Suprapubic skin (tissue), 4 donors: Measurements from ENCODE around the gene PSTPIP1. TPM values are rescaled to one million over a fixed set of nuclear protein-coding genes. Genes with fewer than 3 reads are reported as not detected.

Experiments
- DNase-seq, 2 donors: peaks; one replicate each; pipeline ENCODE4 v3.0.0-alpha.2; 2019; ENCODE audit warnings: low spot score in 2 of 2
- H3K27ac ChIP-seq: fragments of 200-600 bp; sonication (generic); one replicate; pipeline ENCODE4 v1.5.1; 2019
- H3K27me3 ChIP-seq: fragments of 200-600 bp; sonication (generic); one replicate; pipeline ENCODE4 v1.5.1; 2019
- H3K36me3 ChIP-seq: fragments of 200-600 bp; sonication (generic); one replicate; pipeline ENCODE4 v1.5.1; 2019
- H3K4me1 ChIP-seq: fragments of 200-600 bp; sonication (generic); one replicate; pipeline ENCODE4 v1.5.1; 2019
- H3K4me3 ChIP-seq: fragments of 200-600 bp; sonication (generic); one replicate; pipeline ENCODE4 v1.5.1; 2019; ENCODE audit warnings: mild to moderate bottlenecking
- H3K9me3 ChIP-seq: fragments of 200-600 bp; sonication (generic); one replicate; pipeline ENCODE4 v1.5.1; 2019
- EP300 ChIP-seq: sonication (generic); formaldehyde crosslinking; IDR thresholded peaks from one replicate; pipeline ENCODE4 v1.6.1; 2017; ENCODE audit warnings: antibody characterized with exemption
- POLR2A ChIP-seq, 2 donors: fragments of 450-650 bp; IDR thresholded peaks; one replicate each; pipeline ENCODE4 v1.6.1; 2017; ENCODE audit warnings: antibody characterized with exemption in 2 of 2, mild to moderate bottlenecking in 2 of 2, moderate library complexity in 2 of 2
- POLR2AphosphoS5 ChIP-seq, 3 donors: sonication (generic); formaldehyde crosslinking; IDR thresholded peaks; one replicate each; pipeline ENCODE4 v1.6.1; 2017; ENCODE audit warnings: antibody characterized with exemption in 3 of 3
- WGBS: methylation state at CpG from one replicate; pipeline ENCODE4 v1.1.5; 2018; 5-methylcytosine and 5-hydroxymethylcytosine counted together
- total RNA-seq, 4 donors: library from RNA; depleted of rRNA; stranded (reverse); fragments of >200 nt; gene quantifications; one replicate each; pipeline ENCODE4 v1.1.0, GENCODE V29; 2016
- TF ChIP-seq, protein P1 (sequence below), 2 donors: fragments of 200-600 bp in 1 of 2; fragments of 450-650 bp in 1 of 2; sonication (generic) in 1 of 2; IDR thresholded peaks; one replicate each; pipeline ENCODE4 v1.5.1; 2016 to 2019; ENCODE audit warnings: antibody characterized with exemption in 2 of 2, mild to moderate bottlenecking in 1 of 2, moderate library complexity in 1 of 2

Gene PSTPIP1
- total RNA-seq, 4 donors from 2014 or later, result 1.9 to 5.9 (median 2.6) TPM

DNA sequence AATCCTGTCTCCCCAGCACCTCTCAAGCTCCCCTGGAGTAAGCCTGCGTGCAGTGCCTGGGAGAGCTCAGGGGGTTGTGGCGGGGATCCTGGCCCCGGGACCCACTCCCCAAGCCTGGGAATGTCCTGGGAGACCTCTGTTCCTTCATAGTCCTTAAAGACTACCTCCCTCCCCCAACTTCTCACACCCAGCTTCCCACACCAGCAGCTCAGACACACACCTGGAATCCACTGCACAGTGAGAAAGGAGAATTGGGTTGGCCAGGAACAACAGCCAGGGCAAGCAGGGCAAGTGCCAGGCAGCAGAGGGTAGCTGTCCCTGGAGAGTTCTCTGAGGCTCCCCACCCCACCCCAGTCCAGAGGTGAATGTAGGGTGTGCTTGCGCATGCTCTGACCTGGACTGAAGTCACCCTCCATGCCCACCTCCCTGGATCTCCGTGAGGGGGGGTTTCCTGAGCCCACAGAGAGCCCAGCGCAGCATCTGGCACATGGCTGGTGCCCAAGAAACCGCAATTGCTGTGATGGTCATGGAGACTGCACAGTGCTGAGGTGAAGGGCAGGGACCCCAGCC lies 22.2 kb downstream of the PSTPIP1 start:
- TF ChIP-seq POLR2A (IDR thresholded peaks at IDR 0.05) (no peak), EP300 (no peak), POLR2AphosphoS5 (IDR thresholded peaks at IDR 0.05) (no peak)
- Histone ChIP-seq H3K9me3 (no peaks in the 10 kb centered on the region), H3K27me3 (no peaks in the 10 kb centered on the region), H3K27ac (no peak overlapping the region), H3K36me3 (no peaks in the 10 kb centered on the region), H3K4me1 (peaks cover 5% of the 10 kb centered on the region), H3K4me3 (no peak overlapping the region)
- DNase-seq, result no peak
- WGBS, result 80% methylated on average over 1 of the region's 7 CpGs

DNA sequence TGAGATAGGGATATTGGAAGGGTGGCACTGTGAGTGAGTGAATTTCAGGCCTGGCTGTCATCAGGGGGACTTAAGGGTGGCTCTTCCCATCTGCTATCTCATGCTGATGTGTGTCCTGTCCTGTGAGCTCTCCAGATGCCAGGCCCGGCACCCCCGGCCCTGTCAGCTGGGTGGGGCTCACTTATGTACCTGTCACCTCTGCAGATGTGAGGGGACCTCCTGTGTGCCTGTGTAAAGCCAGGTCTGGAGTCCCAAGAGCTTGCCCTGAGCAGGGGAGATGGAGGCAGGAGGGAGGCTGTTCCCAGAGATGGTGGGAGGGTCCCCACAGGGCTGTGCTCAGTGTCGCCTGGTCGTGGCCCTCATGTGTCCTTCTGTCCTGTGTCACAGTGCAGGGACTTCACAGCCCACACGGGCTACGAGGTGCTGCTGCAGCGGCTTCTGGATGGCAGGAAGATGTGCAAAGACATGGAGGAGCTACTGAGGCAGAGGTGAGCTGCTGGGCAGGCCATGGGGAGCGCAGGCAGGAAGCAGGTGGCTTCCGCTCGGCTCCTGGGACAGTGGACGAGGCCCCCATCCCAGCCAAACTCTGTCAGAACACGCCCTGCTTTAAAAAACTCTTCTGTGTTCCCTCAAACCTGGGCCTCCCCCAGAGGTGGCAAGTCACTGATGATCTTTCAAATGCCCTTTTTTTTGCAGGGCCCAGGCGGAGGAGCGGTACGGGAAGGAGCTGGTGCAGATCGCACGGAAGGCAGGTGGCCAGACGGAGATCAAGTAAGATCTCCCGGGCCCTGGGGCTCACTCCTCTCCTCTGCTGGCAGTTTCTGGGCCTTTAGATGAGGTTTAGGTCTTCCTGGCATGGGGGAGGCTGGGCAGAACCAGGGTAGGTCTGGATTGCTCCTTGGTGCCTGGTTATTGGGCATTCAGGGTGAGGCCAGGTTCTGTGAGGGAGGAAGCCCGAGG lies 23.1 kb downstream of the PSTPIP1 start:
- DNase-seq, result no peak
- WGBS, result 82% methylated on average over 11 of the region's 20 CpGs
- Histone ChIP-seq H3K27ac (no peak overlapping the region), H3K4me3 (no peak overlapping the region), H3K27me3 (no peaks in the 10 kb centered on the region), H3K9me3 (no peaks in the 10 kb centered on the region), H3K4me1 (peaks cover 5% of the 10 kb centered on the region), H3K36me3 (no peaks in the 10 kb centered on the region)
- TF ChIP-seq EP300 (no peak), POLR2A (IDR thresholded peaks at IDR 0.05) (no peak), POLR2AphosphoS5 (IDR thresholded peaks at IDR 0.05) (no peak)
- TF ChIP-seq, protein P1, sequence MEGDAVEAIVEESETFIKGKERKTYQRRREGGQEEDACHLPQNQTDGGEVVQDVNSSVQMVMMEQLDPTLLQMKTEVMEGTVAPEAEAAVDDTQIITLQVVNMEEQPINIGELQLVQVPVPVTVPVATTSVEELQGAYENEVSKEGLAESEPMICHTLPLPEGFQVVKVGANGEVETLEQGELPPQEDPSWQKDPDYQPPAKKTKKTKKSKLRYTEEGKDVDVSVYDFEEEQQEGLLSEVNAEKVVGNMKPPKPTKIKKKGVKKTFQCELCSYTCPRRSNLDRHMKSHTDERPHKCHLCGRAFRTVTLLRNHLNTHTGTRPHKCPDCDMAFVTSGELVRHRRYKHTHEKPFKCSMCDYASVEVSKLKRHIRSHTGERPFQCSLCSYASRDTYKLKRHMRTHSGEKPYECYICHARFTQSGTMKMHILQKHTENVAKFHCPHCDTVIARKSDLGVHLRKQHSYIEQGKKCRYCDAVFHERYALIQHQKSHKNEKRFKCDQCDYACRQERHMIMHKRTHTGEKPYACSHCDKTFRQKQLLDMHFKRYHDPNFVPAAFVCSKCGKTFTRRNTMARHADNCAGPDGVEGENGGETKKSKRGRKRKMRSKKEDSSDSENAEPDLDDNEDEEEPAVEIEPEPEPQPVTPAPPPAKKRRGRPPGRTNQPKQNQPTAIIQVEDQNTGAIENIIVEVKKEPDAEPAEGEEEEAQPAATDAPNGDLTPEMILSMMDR (IDR thresholded peaks at IDR 0.05), result no peak

DNA sequence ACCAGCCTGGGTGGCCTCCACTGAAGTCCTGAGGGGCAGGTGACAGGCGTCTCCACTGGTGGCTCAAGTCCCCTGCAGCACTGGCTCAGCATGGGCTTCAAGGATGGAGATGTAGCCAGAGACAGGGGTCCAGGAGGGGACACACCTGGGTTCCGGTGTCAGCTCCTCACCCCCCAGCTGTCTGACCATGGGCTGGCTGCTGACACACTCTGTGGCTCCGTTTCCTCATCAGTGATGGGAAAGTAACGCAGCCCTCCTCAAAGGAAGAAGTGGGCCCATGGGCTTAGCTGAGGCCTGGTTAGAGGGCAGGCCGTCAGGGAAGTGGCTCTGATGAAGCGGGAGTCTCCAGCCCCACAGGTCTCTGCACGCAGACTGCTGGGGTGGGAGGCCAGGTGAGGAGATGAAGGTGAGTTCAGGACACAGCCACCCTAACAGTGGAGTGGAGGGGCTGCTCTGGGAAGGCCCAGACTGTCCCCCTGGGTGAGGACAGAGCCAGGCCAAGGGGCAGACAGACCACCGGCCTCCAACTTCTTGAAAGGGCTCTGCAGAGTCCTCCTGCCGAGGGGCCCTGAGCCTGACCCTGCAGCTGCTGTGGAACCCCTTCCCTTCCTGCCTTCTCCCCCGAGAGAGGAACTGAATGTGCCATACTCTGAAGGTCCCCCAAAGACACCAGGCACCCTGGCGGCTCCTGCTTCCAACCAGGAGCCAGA lies 24.0 kb downstream of the PSTPIP1 start:
- DNase-seq, result no peak
- Histone ChIP-seq H3K4me3 (no peak overlapping the region), H3K9me3 (no peaks in the 10 kb centered on the region), H3K4me1 (peaks cover 3% of the 10 kb centered on the region), H3K27ac (no peak overlapping the region), H3K27me3 (no peaks in the 10 kb centered on the region), H3K36me3 (no peaks in the 10 kb centered on the region)
- TF ChIP-seq, protein P1 (IDR thresholded peaks at IDR 0.05), result no peak
- WGBS, result 90% methylated on average over 8 of the region's 11 CpGs

DNA sequence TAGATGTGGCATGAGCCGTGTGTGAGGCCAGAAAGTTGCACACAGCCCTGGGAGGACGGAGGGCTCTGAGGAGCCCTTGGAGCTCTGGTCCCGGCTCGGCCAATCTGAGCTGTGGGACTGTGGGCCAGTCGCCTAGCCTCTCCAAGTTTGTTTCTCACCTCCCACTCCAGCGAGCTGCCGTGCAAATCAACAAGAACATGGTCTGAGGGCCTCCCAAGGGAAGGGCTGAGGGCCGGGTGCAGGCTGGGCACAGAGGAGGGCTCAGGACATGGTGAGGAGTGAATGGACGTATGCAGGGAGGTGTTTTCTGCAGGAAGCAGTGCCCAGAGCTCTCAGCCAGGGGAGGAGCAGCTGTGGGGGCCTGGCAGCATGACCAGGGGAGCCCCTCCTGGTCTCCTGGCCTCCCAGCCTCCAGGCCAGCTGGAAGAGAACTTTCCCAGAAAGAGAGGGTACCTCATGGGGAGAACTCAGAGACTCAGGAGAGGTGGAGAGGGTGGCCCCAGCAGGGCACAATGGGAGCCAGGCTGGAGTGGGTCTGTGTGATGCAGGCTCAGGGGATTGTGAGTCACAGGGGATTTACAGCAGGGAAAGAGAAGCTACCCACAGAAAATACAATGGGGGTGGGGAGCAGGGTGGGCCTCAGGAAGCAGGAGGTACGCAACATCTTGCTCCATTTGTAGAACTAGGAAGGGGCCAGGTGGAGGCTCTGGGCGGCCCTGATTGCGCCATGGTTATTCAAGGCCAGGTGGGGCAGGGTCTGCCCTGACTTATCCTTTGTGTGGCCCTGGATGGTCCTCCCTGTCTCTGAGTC lies 24.8 kb downstream of the PSTPIP1 start:
- 63% methylated on average over 12 of the region's 12 CpGs for WGBS
- no peaks in the 10 kb centered on the region for H3K4me1 ChIP-seq
- H3K27me3 ChIP-seq, result no peaks in the 10 kb centered on the region
- no peak for DNase-seq
- no peaks in the 10 kb centered on the region for H3K9me3 ChIP-seq
- no peak overlapping the region for H3K4me3 ChIP-seq
- H3K27ac ChIP-seq, result no peak overlapping the region
- H3K36me3 ChIP-seq, result no peaks in the 10 kb centered on the region
- TF ChIP-seq EP300, result no peak
- no peak for TF ChIP-seq POLR2AphosphoS5 (IDR thresholded peaks at IDR 0.05)
- TF ChIP-seq POLR2A (IDR thresholded peaks at IDR 0.05), result no peak
- TF ChIP-seq, protein P1 (IDR thresholded peaks at IDR 0.05), result no peak

DNA sequence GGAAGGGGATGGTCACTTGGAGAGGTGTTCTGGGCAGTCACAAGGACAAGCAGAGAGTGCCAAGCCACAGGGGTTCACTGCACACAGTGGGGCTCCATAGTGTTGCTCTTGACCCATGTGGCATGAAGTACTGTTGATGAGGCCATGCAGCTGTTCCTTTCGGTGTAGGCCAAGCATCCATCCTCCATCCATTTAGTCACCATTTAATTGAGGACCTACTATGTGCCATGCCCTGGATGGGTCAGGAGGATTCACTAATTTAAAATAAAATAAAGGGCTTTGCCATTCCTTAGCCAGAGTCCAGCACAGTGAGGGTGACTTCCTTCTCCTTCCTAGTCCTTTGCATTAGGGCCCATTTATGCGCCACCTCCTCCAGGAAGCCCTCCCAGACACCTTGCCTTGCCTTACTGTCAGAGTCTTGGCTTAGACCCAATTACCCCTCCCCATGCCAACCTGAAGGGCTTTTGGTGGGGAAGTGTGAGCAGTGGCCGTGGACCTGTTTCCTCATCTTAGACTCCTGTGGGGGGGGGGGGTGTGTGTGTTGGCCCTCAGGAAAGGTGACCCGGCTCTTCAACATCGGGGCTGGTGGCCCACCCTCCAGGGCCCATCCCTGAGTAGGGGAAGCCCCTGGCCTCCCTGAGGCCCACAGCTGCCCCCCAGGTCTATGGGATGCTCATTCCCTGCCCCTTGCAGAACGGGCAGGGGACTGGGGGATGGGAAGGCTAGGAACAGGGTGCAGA lies 25.6 kb downstream of the PSTPIP1 start:
- no peak for TF ChIP-seq POLR2AphosphoS5 (IDR thresholded peaks at IDR 0.05)
- no peak for TF ChIP-seq POLR2A (IDR thresholded peaks at IDR 0.05)
- TF ChIP-seq, protein P1 (IDR thresholded peaks at IDR 0.05), result no peak
- TF ChIP-seq EP300, result no peak
- Histone ChIP-seq H3K4me3 (no peak overlapping the region), H3K9me3 (no peaks in the 10 kb centered on the region), H3K27me3 (no peaks in the 10 kb centered on the region), H3K27ac (no peak overlapping the region), H3K36me3 (no peaks in the 10 kb centered on the region), H3K4me1 (no peaks in the 10 kb centered on the region)
- 95% methylated on average over 3 of the region's 6 CpGs for WGBS
- DNase-seq, result no peak
